ENCODE measurements around the gene LMO2. TPM values are rescaled to one million over a fixed set of nuclear protein-coding genes. Genes with fewer than 3 reads are reported as not detected.
A peak's percentile ranks its signal among the peaks of the same experiment; 100 is the strongest.
"Not testable (repeated sequence)": the region's sequence is repeated elsewhere in the genome, so short reads cannot be mapped to it uniquely, and the experiment has no call there.

LMO2 gene
- total RNA-seq, 2 donors from 2014 or later = 7.3 to 8.0 TPM

- TF ChIP-seq CTCF (IDR thresholded peaks at IDR 0.05) (no peak), POLR2A (IDR thresholded peaks at IDR 0.05) (no peak)
- Histone ChIP-seq H3K9me3 (no peaks in the 10 kb centered on the region), H3K27ac (no peak overlapping the region), H3K4me1 (no peaks in the 10 kb centered on the region), H3K4me3 (no peak overlapping the region), H3K27me3 (no peaks in the 10 kb centered on the region), H3K36me3 (replicated peaks in 1 of 2; ENCODE audit: insufficient read depth in 1 of 2, low read depth in 2 of 2) (no peaks in the 10 kb centered on the region)
- intact Hi-C loops (cut with DNase I) = no loop called here
- ATAC-seq (no peak), DNase-seq (no peak)
- 57 to 70% methylated on average over 12 to 13 of the region's 13 CpGs for WGBS, 2 donors
Observed at GRCh38 chr11:33842236-33842915, 49.5 kb downstream of the LMO2 start.

GRCh38 chr11:33838234-33838633, 53.6 kb downstream of the LMO2 start:
- H3K27me3 ChIP-seq; H3K9me3 ChIP-seq; H3K36me3 ChIP-seq (replicated peaks in 1 of 2; ENCODE audit: insufficient read depth in 1 of 2, low read depth in 2 of 2); H3K4me1 ChIP-seq; ATAC-seq; H3K27ac ChIP-seq; intact Hi-C loops (cut with DNase I); DNase-seq; H3K4me3 ChIP-seq: not testable (repeated sequence)
- 60 to 72% methylated on average over 3 of the region's 3 CpGs for WGBS, 2 donors

GRCh38 chr11:33837334-33837733, 54.5 kb downstream of the LMO2 start:
- H3K36me3 ChIP-seq (replicated peaks in 1 of 2; ENCODE audit: insufficient read depth in 1 of 2, low read depth in 2 of 2); H3K27me3 ChIP-seq; H3K9me3 ChIP-seq; H3K4me1 ChIP-seq; H3K27ac ChIP-seq; intact Hi-C loops (cut with DNase I); ATAC-seq; DNase-seq; H3K4me3 ChIP-seq: not testable (repeated sequence)
- 77 to 82% methylated on average over 5 of the region's 5 CpGs for WGBS, 2 donors

GRCh38 chr11:33835143-33835878, 56.6 kb downstream of the LMO2 start:
- 12 to 22% methylated on average over 5 of the region's 5 CpGs for WGBS, 2 donors
- TF ChIP-seq CTCF (IDR thresholded peaks at IDR 0.05) (peak in 3 of 7 experiments; percentile 21 to 32 (median 21)), POLR2A (IDR thresholded peaks at IDR 0.05) (no peak)
- no peak overlapping the region for H3K27ac ChIP-seq
- ATAC-seq (no peak), DNase-seq (no peak)
- no peaks in the 10 kb centered on the region for H3K4me1 ChIP-seq
- intact Hi-C loops (cut with DNase I) = no loop called here
- H3K27me3 ChIP-seq = no peaks in the 10 kb centered on the region
- no peaks in the 10 kb centered on the region for H3K36me3 ChIP-seq (replicated peaks in 1 of 2; ENCODE audit: insufficient read depth in 1 of 2, low read depth in 2 of 2)
- no peak overlapping the region for H3K4me3 ChIP-seq
- H3K9me3 ChIP-seq = no peaks in the 10 kb centered on the region

- peaks cover 0 to 12% of the 10 kb centered on the region in 2 donors for H3K27me3 ChIP-seq
- intact Hi-C loops (cut with DNase I) = loop anchor here (5.0 kb wide), 1 partner anchor 460 kb away; no protein-coding TSS in a partner anchor
- no peak overlapping the region for H3K27ac ChIP-seq
- TF ChIP-seq CTCF (IDR thresholded peaks at IDR 0.05) = no peak
- no peak for TF ChIP-seq POLR2A (IDR thresholded peaks at IDR 0.05)
- 73 to 79% methylated on average over 16 of the region's 16 CpGs for WGBS, 2 donors
- H3K4me1 ChIP-seq = peaks cover 11% of the 10 kb centered on the region
- H3K4me3 ChIP-seq = no peak overlapping the region
- H3K36me3 ChIP-seq (replicated peaks in 1 of 2; ENCODE audit: insufficient read depth in 1 of 2, low read depth in 2 of 2) = no peaks in the 10 kb centered on the region
- no peaks in the 10 kb centered on the region for H3K9me3 ChIP-seq
- no peak for ATAC-seq
- no peak for DNase-seq
Observed at GRCh38 chr11:33832676-33833075, 59.2 kb downstream of the LMO2 start.
